ENCODE data around the gene TCEAL4.

Gene TCEAL4

DNA sequence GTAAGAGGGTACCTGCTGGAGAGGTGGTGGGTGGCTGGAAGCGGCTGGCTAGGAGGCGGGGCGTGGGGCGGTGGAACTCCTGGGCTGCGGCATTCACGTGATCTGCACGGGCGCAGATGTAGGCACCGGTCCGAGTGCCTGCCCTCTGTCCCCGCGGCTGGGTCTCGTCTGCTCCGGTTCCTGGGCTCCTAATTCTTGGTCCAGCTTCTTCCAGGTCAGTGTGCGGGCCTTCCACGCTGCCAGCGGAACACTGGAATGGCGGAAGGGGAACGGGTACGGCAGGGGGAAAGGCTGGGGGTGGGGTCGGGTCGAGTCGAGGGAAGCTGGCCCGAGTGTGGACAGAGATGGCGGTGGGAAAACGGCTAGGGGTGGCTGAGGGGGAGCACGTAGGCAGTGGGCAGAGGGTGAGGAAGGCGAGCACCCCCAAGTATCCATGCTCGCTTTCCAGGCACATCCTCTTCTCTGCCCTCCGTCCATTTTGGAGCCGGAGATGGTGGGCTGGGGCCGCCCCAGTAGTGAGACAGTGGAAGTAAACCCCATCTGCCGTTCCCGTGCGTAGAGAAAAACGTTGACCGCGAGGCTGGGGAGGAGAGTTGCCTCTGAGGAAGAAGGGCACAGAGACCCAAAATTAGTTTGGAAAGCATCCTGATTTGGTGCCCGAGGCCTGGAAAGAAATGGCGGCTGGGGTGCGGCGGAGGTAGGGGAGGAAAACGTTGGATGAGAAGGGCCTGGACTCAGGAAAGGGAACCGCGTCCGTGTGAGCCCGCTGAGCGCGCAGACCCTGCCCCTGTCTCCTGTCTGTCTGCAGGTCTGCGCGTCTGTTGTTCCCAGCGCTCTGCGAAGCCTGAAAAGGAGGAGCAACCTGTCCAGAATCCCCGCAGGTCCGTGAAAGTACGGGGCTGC, at the start of gene TCEAL4:
Gene TCEAL4 (plus strand): TSS at position 105 of the 903 bp plus-strand sequence. CDS start 1,161 bp downstream, outside the sequence.
- DNase-seq (ENCODE audit: low read depth in 2 of 2), result no peak

DNA sequence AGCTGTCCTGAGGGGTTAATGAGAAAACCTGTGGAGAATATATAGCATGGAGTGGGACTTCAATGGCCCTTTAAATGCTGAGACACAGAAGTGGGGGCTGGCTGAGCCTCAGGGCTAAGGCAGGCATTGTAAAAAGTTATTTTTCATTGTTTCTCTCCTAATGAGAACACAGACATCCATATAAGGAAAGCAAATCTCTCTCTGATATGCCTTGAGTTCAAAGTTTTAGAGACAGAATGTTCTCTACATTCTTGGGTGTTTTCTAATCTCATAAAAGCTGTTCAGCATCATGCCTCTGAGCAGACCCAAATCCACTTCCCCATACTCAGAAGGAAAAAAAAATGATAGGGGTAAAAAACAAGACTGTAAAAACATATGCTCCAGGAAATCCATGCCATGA, 49.2 kb upstream of the TCEAL4 start:
- no peak for DNase-seq (ENCODE audit: low read depth in 2 of 2)

DNA sequence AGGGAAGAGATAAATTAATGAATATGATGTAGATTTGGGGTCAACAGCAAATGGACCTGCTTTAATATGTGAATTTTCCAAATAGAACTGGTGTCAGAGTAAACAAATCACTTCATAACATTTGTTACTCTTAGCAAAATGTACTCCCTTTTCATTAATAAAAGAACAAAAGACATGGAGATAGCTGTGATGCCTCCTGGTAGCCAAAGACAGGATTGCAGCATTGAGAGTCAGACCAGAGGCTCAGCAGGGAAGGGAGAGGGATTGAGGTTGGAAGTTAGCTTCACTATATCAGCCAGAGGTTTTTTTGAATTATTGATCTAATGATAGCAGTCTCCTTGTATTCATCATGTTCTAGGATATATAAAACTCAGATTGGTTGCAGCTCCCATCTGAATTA, 48.6 kb upstream of the TCEAL4 start:
- no peak for DNase-seq (ENCODE audit: low read depth in 2 of 2)

- no peak for DNase-seq (ENCODE audit: low read depth in 2 of 2)
These were observed 47.4 kb upstream of the TCEAL4 start for GRCh38 chrX:103537871-103538387.

GRCh38 chrX:103538728-103539127, 46.6 kb upstream of the TCEAL4 start:
- no peak for DNase-seq (ENCODE audit: low read depth in 2 of 2)

DNA sequence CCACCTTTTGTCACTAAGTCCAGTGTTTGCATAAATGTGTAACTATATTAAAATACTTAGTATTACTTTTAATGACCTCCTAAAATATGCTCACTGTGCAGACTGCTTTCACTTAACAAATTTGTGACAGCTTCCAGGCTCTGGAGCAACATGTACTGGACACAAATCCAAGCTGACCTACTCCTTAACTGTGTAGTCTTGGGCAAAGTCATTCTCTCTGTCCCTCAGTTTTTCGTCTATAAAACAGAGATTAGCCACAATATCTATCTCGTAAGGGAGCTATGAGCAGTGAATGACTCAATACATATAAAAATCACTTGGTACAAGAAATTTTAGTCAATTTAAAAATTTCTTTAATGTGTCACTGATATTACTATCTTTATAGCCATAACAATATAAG, 45.6 kb upstream of the TCEAL4 start:
- DNase-seq (ENCODE audit: low read depth in 2 of 2), result no peak

GRCh38 chrX:103540145-103540544, 45.2 kb upstream of the TCEAL4 start:
- no peak for DNase-seq (ENCODE audit: low read depth in 2 of 2)

- no peak for DNase-seq (ENCODE audit: low read depth in 2 of 2)
These were observed 35.4 kb upstream of the TCEAL4 start for GRCh38 chrX:103549916-103550315.

- no peak for DNase-seq (ENCODE audit: low read depth in 2 of 2)
These were observed 34.8 kb upstream of the TCEAL4 start for GRCh38 chrX:103550415-103551051.

GRCh38 chrX:103552236-103552635, 33.1 kb upstream of the TCEAL4 start:
- no peak for DNase-seq (ENCODE audit: low read depth in 2 of 2)

- peak; percentile 4 to 21 for DNase-seq (ENCODE audit: low read depth in 2 of 2)
These were observed 30.5 kb upstream of the TCEAL4 start for GRCh38 chrX:103554687-103555424.

- DNase-seq (ENCODE audit: low read depth in 2 of 2), result no peak
These were observed 28.2 kb upstream of the TCEAL4 start for GRCh38 chrX:103556963-103557612.

GRCh38 chrX:103560256-103560655, 25.1 kb upstream of the TCEAL4 start:
- no peak for DNase-seq (ENCODE audit: low read depth in 2 of 2)

DNA sequence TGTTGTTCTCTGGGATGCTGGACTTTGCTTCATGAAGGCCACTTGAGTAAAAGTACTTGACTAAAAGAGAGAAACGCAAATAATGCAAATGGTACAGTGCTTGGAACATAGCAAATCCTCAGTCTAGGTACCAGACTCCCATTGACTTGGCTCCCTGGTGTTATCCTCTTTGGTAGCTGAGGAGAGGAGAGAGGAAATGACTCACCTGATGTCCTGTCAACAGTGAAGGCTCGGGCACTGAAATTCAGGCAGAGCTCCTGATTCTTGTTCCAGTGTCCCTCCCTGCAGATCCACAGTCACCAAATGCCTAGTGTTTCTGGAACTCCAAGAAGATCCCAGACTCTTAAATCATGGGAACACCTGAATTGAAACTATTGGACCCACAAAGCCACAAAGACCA, 22.5 kb upstream of the TCEAL4 start:
- no peak for DNase-seq (ENCODE audit: low read depth in 2 of 2)

- DNase-seq (ENCODE audit: low read depth in 2 of 2), result no peak
These were observed 20.1 kb upstream of the TCEAL4 start for GRCh38 chrX:103565197-103565596.

- no peak for DNase-seq (ENCODE audit: low read depth in 2 of 2)
These were observed 19.6 kb upstream of the TCEAL4 start for GRCh38 chrX:103565752-103566151.

GRCh38 chrX:103571121-103571520, 14.2 kb upstream of the TCEAL4 start:
- DNase-seq (ENCODE audit: low read depth in 2 of 2), result no peak

DNA sequence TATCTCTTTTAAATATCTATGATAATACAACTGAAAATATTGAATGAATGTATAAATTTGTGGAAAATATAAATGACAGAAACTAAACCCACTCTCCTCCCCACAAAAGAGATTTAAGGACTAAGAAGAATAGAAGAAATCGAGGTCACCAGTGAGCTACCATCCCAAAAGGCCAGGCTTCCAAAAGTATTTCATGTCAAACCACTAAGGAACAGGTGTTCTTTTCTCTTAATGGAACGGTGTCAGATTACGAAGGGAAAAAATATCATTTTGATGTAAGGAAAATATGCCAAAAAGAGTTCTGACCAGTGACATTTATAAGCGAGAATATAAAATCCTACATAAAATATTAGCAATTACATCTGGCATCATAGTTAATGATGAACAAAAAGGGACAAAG, 13.6 kb upstream of the TCEAL4 start:
- no peak for DNase-seq (ENCODE audit: low read depth in 2 of 2)

DNA sequence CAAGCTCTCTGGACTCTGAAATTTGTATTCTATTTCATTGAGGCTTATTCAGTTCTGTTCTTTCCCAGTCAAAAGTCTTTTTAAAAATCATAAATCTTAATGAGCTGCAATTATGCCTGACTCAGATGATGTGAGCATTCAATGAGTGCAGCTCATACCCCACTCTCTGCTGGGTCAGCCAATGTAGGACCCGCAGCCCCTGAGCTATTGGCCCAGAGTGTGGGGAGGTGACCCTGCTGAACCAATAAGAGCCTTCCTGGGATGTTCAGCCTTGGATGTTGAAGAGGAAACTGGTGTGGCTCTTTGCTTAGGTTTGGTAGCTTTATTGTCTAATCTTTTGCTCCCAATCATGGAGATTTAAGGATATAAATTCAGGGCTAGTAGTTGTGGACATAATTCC, 12.1 kb upstream of the TCEAL4 start:
- no peak for DNase-seq (ENCODE audit: low read depth in 2 of 2)

DNA sequence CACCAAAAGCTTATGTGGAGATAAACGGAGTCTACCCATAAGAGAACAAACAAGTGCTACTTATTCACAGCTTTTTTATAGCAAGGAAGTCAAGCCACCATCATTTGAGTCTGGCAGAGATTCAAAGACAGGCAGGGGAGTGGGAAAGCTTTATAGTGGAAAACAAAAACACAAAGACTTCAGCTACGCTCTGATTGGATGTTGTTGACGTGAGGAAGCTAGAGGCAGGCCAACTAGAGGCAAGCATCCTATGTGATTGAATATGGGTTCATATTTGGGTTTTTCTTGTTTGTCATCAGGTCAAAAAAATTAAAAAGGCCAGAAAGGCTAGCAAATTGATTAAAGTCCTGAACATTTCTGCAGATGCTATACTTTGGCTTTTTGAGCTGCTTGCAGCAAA, 719 bp upstream of the TCEAL4 start:
- DNase-seq (ENCODE audit: low read depth in 2 of 2), result no peak

- no peak for DNase-seq (ENCODE audit: low read depth in 2 of 2)
These were observed 965 bp downstream of the TCEAL4 start for GRCh38 chrX:103586314-103586646.

DNA sequence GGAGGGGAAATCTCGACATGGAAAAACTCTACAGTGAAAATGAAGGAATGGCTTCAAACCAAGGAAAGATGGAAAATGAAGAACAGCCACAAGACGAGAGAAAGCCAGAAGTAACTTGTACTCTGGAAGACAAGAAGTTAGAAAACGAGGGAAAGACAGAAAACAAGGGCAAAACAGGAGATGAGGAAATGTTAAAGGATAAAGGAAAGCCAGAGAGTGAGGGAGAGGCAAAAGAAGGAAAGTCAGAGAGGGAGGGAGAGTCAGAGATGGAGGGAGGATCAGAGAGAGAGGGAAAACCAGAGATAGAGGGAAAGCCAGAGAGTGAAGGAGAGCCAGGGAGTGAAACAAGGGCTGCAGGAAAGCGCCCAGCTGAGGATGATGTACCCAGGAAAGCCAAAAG, 1.3 kb downstream of the TCEAL4 start:
- DNase-seq (ENCODE audit: low read depth in 2 of 2), result no peak
